ENCODE measurements around the gene PDK4.

The PDK4 gene

GRCh38 chr7:95595746-95596197 is 544 bp downstream of the PDK4 start:
- DNase-seq (no peak), ATAC-seq (replicated peaks) (no peak)
- H3K27ac Mint-ChIP-seq, result no peak overlapping the region
- no peaks in the 10 kb centered on the region for H3K4me1 Mint-ChIP-seq (ENCODE audit: low read depth in 2 of 2)
- H3K4me3 Mint-ChIP-seq, result no peak overlapping the region
- no peaks in the 10 kb centered on the region for H3K36me3 Mint-ChIP-seq (ENCODE audit: insufficient read depth)
- peaks cover 0 to 2% of the 10 kb centered on the region in 2 donors for H3K9me3 Mint-ChIP-seq
- H3K27me3 Mint-ChIP-seq, result peaks cover 14 to 27% of the 10 kb centered on the region in 2 donors

- Mint-ChIP-seq H3K27ac (no peak overlapping the region), H3K36me3 (ENCODE audit: insufficient read depth) (no peaks in the 10 kb centered on the region)
Observed at GRCh38 chr7:95594185-95594584, 2.1 kb downstream of the PDK4 start.

GRCh38 chr7:95593343-95593742 is 3.0 kb downstream of the PDK4 start:
- no peak for ATAC-seq (replicated peaks)
- no peaks in the 10 kb centered on the region for H3K36me3 Mint-ChIP-seq (ENCODE audit: insufficient read depth)
- no peak overlapping the region for H3K4me3 Mint-ChIP-seq
- peaks cover 14 to 27% of the 10 kb centered on the region in 2 donors for H3K27me3 Mint-ChIP-seq
- H3K27ac Mint-ChIP-seq, result no peak overlapping the region
- H3K4me1 Mint-ChIP-seq (ENCODE audit: low read depth in 2 of 2), result no peaks in the 10 kb centered on the region
- DNase-seq, result no peak
- peaks cover 0 to 2% of the 10 kb centered on the region in 2 donors for H3K9me3 Mint-ChIP-seq

More at GRCh38 chr7:95594185-95594584, 2.1 kb downstream of the PDK4 start:
- Mint-ChIP-seq H3K27me3 (peaks cover 14 to 27% of the 10 kb centered on the region in 2 donors), H3K4me3 (no peak overlapping the region), H3K9me3 (peaks cover 0 to 2% of the 10 kb centered on the region in 2 donors), H3K4me1 (ENCODE audit: low read depth in 2 of 2) (no peaks in the 10 kb centered on the region)
- no peak for DNase-seq
- no peak for ATAC-seq (replicated peaks)

- H3K9me3 Mint-ChIP-seq, result peaks cover 0 to 2% of the 10 kb centered on the region in 2 donors
- H3K4me1 Mint-ChIP-seq (ENCODE audit: low read depth in 2 of 2), result no peaks in the 10 kb centered on the region
- no peak for ATAC-seq (replicated peaks)
- peaks cover 8 to 19% of the 10 kb centered on the region in 2 donors for H3K27me3 Mint-ChIP-seq
- DNase-seq, result no peak
- no peak overlapping the region for H3K4me3 Mint-ChIP-seq
- no peak overlapping the region for H3K27ac Mint-ChIP-seq
- H3K36me3 Mint-ChIP-seq (ENCODE audit: insufficient read depth), result no peaks in the 10 kb centered on the region
Observed at GRCh38 chr7:95592570-95592969, 3.7 kb downstream of the PDK4 start.

GRCh38 chr7:95590387-95591248 is 5.7 kb downstream of the PDK4 start:
- DNase-seq (no peak), ATAC-seq (replicated peaks) (no peak)
- Mint-ChIP-seq H3K27me3 (peaks cover 5 to 6% of the 10 kb centered on the region in 2 donors), H3K4me3 (no peak overlapping the region), H3K9me3 (peaks cover 0 to 1% of the 10 kb centered on the region in 2 donors), H3K36me3 (ENCODE audit: insufficient read depth) (no peaks in the 10 kb centered on the region), H3K4me1 (ENCODE audit: low read depth in 2 of 2) (no peaks in the 10 kb centered on the region), H3K27ac (no peak overlapping the region)

- Mint-ChIP-seq H3K27ac (no peak overlapping the region), H3K4me3 (no peak overlapping the region), H3K36me3 (ENCODE audit: insufficient read depth) (no peaks in the 10 kb centered on the region), H3K27me3 (no peaks in the 10 kb centered on the region), H3K9me3 (no peaks in the 10 kb centered on the region), H3K4me1 (ENCODE audit: low read depth in 2 of 2) (no peaks in the 10 kb centered on the region)
- ATAC-seq (replicated peaks) (no peak), DNase-seq (no peak)
Observed at GRCh38 chr7:95589766-95590165, 6.5 kb downstream of the PDK4 start.

GRCh38 chr7:95589031-95589430 is 7.3 kb downstream of the PDK4 start:
- Mint-ChIP-seq H3K27ac (no peak overlapping the region), H3K9me3 (no peaks in the 10 kb centered on the region), H3K4me1 (ENCODE audit: low read depth in 2 of 2) (no peaks in the 10 kb centered on the region), H3K36me3 (ENCODE audit: insufficient read depth) (no peaks in the 10 kb centered on the region), H3K4me3 (no peak overlapping the region), H3K27me3 (no peaks in the 10 kb centered on the region)
- no peak for ATAC-seq (replicated peaks)
- DNase-seq, result no peak

GRCh38 chr7:95586951-95587301 is 9.4 kb downstream of the PDK4 start:
- ATAC-seq (replicated peaks), result no peak
- H3K4me1 Mint-ChIP-seq (ENCODE audit: low read depth in 2 of 2), result no peaks in the 10 kb centered on the region
- H3K4me3 Mint-ChIP-seq, result no peak overlapping the region
- no peak for DNase-seq
- no peaks in the 10 kb centered on the region for H3K36me3 Mint-ChIP-seq (ENCODE audit: insufficient read depth)
- H3K27ac Mint-ChIP-seq, result no peak overlapping the region
- H3K27me3 Mint-ChIP-seq, result no peaks in the 10 kb centered on the region
- H3K9me3 Mint-ChIP-seq, result no peaks in the 10 kb centered on the region

- Mint-ChIP-seq H3K27ac (no peak overlapping the region), H3K9me3 (no peaks in the 10 kb centered on the region)
Observed at GRCh38 chr7:95585426-95585789, 10.9 kb downstream of the PDK4 start.

GRCh38 chr7:95584769-95585425 is 11.4 kb downstream of the PDK4 start:
- ATAC-seq (replicated peaks) (no peak), DNase-seq (no peak)
- H3K27me3 Mint-ChIP-seq, result no peaks in the 10 kb centered on the region
- no peak overlapping the region for H3K4me3 Mint-ChIP-seq
- H3K27ac Mint-ChIP-seq, result no peak overlapping the region
- H3K36me3 Mint-ChIP-seq (ENCODE audit: insufficient read depth), result no peaks in the 10 kb centered on the region
- H3K9me3 Mint-ChIP-seq, result no peaks in the 10 kb centered on the region
- no peaks in the 10 kb centered on the region for H3K4me1 Mint-ChIP-seq (ENCODE audit: low read depth in 2 of 2)

More at GRCh38 chr7:95585426-95585789, 10.9 kb downstream of the PDK4 start:
- H3K4me1 Mint-ChIP-seq (ENCODE audit: low read depth in 2 of 2), result no peaks in the 10 kb centered on the region
- DNase-seq, result no peak
- no peaks in the 10 kb centered on the region for H3K27me3 Mint-ChIP-seq
- H3K36me3 Mint-ChIP-seq (ENCODE audit: insufficient read depth), result no peaks in the 10 kb centered on the region
- no peak for ATAC-seq (replicated peaks)
- H3K4me3 Mint-ChIP-seq, result no peak overlapping the region

- Mint-ChIP-seq H3K9me3 (no peaks in the 10 kb centered on the region), H3K27me3 (no peaks in the 10 kb centered on the region)
- DNase-seq, result no peak
Observed at GRCh38 chr7:95583834-95584621, 12.3 kb downstream of the PDK4 start.

GRCh38 chr7:95582578-95583293 is 13.6 kb downstream of the PDK4 start:
- Mint-ChIP-seq H3K9me3 (no peaks in the 10 kb centered on the region), H3K27me3 (no peaks in the 10 kb centered on the region), H3K4me1 (ENCODE audit: low read depth in 2 of 2) (no peaks in the 10 kb centered on the region), H3K4me3 (no peak overlapping the region), H3K27ac (no peak overlapping the region), H3K36me3 (ENCODE audit: insufficient read depth) (peaks cover 4% of the 10 kb centered on the region)
- ATAC-seq (replicated peaks) (no peak), DNase-seq (no peak)

More at GRCh38 chr7:95583834-95584621, 12.3 kb downstream of the PDK4 start:
- H3K27ac Mint-ChIP-seq, result no peak overlapping the region
- ATAC-seq (replicated peaks), result no peak
- no peak overlapping the region for H3K4me3 Mint-ChIP-seq
- H3K36me3 Mint-ChIP-seq (ENCODE audit: insufficient read depth), result peaks cover 2% of the 10 kb centered on the region
- H3K4me1 Mint-ChIP-seq (ENCODE audit: low read depth in 2 of 2), result no peaks in the 10 kb centered on the region

GRCh38 chr7:95581467-95581866 is 14.8 kb downstream of the PDK4 start:
- no peak overlapping the region for H3K27ac Mint-ChIP-seq

More at GRCh38 chr7:95581467-95581866, 14.8 kb downstream of the PDK4 start:
- DNase-seq, result no peak
- Mint-ChIP-seq H3K9me3 (no peaks in the 10 kb centered on the region), H3K4me3 (no peak overlapping the region), H3K36me3 (ENCODE audit: insufficient read depth) (peaks cover 4% of the 10 kb centered on the region), H3K4me1 (ENCODE audit: low read depth in 2 of 2) (no peaks in the 10 kb centered on the region), H3K27me3 (no peaks in the 10 kb centered on the region)
- no peak for ATAC-seq (replicated peaks)
